SK-N-SH treated with all-trans-retinoic acid at 6 μM for 48 hours (cell line): ENCODE data around the gene PCDHGC3.

Experiments used
- CSRNP3 ChIP-seq: fragments of 250-450 bp; sonication (Bioruptor Pico); IDR thresholded peaks from 2 replicates; pipeline ENCODE4 v1.5.1; 2021; ENCODE audit warnings: mild to moderate bottlenecking, moderate library complexity
- GLIS3 ChIP-seq: fragments of 250-450 bp; sonication (Bioruptor Pico); IDR thresholded peaks from 2 replicates; pipeline ENCODE4 v1.5.0; 2020; ENCODE audit warnings: mild to moderate bottlenecking, moderate library complexity
- PPARA ChIP-seq: fragments of 250-450 bp; sonication (Bioruptor Pico); IDR thresholded peaks from 2 replicates; pipeline ENCODE4 v1.5.0; 2020; ENCODE audit warnings: mild to moderate bottlenecking, borderline replicate concordance
- RARB ChIP-seq: fragments of 250-450 bp; sonication (Bioruptor Pico); IDR thresholded peaks from 2 replicates; pipeline ENCODE4 v1.8.0; 2021; ENCODE audit warnings: mild to moderate bottlenecking, moderate library complexity
- SNAI2 ChIP-seq: fragments of 250-450 bp; sonication (Bioruptor Pico); IDR thresholded peaks from 2 replicates; pipeline ENCODE4 v1.5.0; 2020; ENCODE audit warnings: mild to moderate bottlenecking, moderate library complexity
- ZC3H10 ChIP-seq: fragments of 250-450 bp; sonication (Bioruptor Pico); IDR thresholded peaks from 2 replicates; pipeline ENCODE4 v1.5.1; 2021; ENCODE audit warnings: mild to moderate bottlenecking, moderate library complexity
- ZFP3 ChIP-seq: fragments of 250-450 bp; sonication (Bioruptor Pico); IDR thresholded peaks from 2 replicates; pipeline ENCODE4 v1.5.0; 2020; ENCODE audit warnings: mild to moderate bottlenecking, moderate library complexity
- TF ChIP-seq, protein P1 (sequence below): fragments of 250-450 bp; sonication (Bioruptor Pico); IDR thresholded peaks from 2 replicates; pipeline ENCODE4 v1.5.0; 2020; ENCODE audit warnings: mild to moderate bottlenecking, moderate library complexity

DNA sequence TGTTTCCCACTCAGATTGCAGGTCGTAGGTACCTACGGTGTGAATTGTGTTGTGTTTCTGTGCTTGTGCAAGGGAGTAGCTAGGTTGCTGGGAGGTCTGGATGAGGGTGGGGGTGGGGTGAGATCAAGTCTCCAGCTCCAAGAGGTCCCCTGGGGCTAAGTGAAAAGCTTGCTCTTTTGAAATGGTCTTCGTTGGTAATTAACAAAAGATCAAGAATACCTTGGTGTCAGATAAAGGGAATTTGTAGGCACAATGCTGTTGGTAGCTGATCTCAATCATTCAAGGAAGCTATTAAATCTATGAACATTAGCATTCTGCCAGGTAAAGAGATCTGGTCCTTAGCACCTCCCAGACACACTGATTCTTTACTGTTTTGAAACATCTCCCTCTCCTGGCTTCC is 8.1 kb downstream of the PCDHGC3 start:
- no peak for TF ChIP-seq RARB (CRISPR knock-in tag)
- TF ChIP-seq, protein P1, sequence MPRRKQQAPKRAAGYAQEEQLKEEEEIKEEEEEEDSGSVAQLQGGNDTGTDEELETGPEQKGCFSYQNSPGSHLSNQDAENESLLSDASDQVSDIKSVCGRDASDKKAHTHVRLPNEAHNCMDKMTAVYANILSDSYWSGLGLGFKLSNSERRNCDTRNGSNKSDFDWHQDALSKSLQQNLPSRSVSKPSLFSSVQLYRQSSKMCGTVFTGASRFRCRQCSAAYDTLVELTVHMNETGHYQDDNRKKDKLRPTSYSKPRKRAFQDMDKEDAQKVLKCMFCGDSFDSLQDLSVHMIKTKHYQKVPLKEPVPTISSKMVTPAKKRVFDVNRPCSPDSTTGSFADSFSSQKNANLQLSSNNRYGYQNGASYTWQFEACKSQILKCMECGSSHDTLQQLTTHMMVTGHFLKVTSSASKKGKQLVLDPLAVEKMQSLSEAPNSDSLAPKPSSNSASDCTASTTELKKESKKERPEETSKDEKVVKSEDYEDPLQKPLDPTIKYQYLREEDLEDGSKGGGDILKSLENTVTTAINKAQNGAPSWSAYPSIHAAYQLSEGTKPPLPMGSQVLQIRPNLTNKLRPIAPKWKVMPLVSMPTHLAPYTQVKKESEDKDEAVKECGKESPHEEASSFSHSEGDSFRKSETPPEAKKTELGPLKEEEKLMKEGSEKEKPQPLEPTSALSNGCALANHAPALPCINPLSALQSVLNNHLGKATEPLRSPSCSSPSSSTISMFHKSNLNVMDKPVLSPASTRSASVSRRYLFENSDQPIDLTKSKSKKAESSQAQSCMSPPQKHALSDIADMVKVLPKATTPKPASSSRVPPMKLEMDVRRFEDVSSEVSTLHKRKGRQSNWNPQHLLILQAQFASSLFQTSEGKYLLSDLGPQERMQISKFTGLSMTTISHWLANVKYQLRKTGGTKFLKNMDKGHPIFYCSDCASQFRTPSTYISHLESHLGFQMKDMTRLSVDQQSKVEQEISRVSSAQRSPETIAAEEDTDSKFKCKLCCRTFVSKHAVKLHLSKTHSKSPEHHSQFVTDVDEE (CRISPR knock-in tag): no peak
- no peak for TF ChIP-seq PPARA (CRISPR knock-in tag)
- TF ChIP-seq GLIS3: no peak
- no peak for TF ChIP-seq SNAI2 (CRISPR knock-in tag)
- no peak for TF ChIP-seq CSRNP3
- TF ChIP-seq ZFP3 (CRISPR knock-in tag): no peak
- no peak for TF ChIP-seq ZC3H10 (CRISPR knock-in tag)
